ENCODE results near the gene MUSTN1.
A peak's percentile ranks its signal among the peaks of the same experiment; 100 is the strongest.

Gene MUSTN1

DNA sequence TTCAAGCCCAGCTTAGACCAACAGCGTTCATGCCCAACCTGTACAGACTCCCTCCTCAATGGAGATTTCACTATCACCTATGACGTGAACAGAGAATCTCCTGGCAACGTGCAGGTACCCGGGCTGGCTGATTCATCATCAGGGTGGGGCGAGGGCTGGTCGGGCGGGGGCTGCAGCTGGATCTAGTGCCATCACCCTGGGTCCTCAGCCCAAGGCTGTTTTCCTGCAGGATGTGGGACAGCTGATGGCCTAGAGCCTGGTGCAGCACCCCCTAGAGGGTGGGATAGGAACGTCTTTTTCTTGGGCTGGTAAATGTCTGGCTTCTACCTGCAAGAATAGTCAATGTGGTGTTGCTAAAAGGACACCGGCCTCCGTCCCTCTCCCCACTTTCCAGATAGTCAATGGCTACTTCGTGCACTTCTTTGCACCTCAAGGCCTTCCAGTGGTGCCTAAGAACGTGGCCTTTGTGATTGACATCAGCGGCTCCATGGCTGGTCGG, 35.8 kb downstream of the MUSTN1 start:
- Histone ChIP-seq H3K27ac (no peak overlapping the region), H3K27me3 (replicated peaks) (no peaks in the 10 kb centered on the region), H3K4me3 (ENCODE audit: low read depth, low read length) (no peak overlapping the region), H3K36me3 (replicated peaks) (no peaks in the 10 kb centered on the region)
- DNase-seq, result no peak
- TF ChIP-seq, protein P1, sequence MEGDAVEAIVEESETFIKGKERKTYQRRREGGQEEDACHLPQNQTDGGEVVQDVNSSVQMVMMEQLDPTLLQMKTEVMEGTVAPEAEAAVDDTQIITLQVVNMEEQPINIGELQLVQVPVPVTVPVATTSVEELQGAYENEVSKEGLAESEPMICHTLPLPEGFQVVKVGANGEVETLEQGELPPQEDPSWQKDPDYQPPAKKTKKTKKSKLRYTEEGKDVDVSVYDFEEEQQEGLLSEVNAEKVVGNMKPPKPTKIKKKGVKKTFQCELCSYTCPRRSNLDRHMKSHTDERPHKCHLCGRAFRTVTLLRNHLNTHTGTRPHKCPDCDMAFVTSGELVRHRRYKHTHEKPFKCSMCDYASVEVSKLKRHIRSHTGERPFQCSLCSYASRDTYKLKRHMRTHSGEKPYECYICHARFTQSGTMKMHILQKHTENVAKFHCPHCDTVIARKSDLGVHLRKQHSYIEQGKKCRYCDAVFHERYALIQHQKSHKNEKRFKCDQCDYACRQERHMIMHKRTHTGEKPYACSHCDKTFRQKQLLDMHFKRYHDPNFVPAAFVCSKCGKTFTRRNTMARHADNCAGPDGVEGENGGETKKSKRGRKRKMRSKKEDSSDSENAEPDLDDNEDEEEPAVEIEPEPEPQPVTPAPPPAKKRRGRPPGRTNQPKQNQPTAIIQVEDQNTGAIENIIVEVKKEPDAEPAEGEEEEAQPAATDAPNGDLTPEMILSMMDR (IDR thresholded peaks at IDR 0.05; ENCODE audit: low read depth, low read length, missing control alignments), result peak; percentile 71
- in situ Hi-C loops (cut with HindIII; ENCODE audit: low pct_ligation_motif_present, low sequenced_read_pairs), result no loop called here

DNA sequence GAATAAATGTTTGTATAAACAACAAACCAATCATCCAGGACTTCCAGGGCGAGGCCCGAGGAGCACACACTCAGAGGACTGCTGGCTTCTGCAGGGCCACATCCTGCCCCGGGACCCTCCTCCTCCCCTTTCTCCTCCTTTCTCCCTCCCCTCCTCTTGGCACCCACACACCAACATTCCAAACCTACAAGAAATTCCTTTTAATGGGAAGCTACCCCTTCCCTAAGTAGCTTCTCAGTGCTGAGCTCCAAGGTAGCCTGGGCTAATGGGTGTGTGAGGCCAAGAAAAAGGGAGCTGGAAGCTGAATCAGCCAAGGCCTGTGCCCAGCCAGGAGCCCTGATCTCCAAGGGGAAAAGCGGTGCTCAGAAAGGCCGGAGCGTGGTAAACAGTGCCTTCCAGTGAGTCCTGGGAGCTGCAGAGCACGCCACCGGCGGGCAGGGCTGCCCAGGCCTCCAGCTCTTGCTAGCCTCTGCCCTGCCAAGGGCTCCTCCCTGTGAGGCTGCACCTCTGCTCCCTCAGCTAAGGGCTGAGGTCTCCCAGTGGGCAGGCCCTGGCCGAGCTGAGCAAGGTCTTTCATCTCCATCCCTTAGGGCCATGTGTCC, 36.3 kb downstream of the MUSTN1 start:
- no peak for DNase-seq
- TF ChIP-seq, protein P1 (IDR thresholded peaks at IDR 0.05; ENCODE audit: low read depth, low read length, missing control alignments), result no peak
- no peak overlapping the region for H3K4me3 ChIP-seq (ENCODE audit: low read depth, low read length)
- no peak overlapping the region for H3K27ac ChIP-seq
- no peaks in the 10 kb centered on the region for H3K36me3 ChIP-seq (replicated peaks)
- H3K27me3 ChIP-seq (replicated peaks), result no peaks in the 10 kb centered on the region
- in situ Hi-C loops (cut with HindIII; ENCODE audit: low pct_ligation_motif_present, low sequenced_read_pairs), result no loop called here

DNA sequence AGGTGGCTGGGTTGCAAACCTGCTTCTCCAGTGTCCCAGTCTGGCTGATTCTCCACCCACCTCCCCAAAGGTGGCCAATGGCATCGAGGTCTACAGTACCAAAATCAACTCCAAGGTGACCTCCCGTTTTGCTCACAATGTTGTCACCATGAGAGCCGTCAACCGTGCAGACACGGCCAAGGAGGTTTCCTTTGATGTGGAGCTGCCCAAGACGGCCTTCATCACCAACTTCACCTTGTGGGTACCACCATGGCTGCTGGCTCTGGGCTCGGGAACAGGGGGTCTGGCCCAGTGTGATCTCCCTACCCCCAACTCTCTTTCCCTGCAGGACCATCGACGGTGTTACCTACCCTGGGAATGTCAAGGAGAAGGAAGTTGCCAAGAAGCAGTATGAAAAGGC, 38.4 kb downstream of the MUSTN1 start:
- no peak for DNase-seq
- in situ Hi-C loops (cut with HindIII; ENCODE audit: low pct_ligation_motif_present, low sequenced_read_pairs), result no loop called here
- no peak overlapping the region for H3K4me3 ChIP-seq (ENCODE audit: low read depth, low read length)
- TF ChIP-seq, protein P1 (IDR thresholded peaks at IDR 0.05; ENCODE audit: low read depth, low read length, missing control alignments), result no peak
- H3K27ac ChIP-seq, result no peak overlapping the region
- H3K27me3 ChIP-seq (replicated peaks), result no peaks in the 10 kb centered on the region
- H3K36me3 ChIP-seq (replicated peaks), result no peaks in the 10 kb centered on the region

DNA sequence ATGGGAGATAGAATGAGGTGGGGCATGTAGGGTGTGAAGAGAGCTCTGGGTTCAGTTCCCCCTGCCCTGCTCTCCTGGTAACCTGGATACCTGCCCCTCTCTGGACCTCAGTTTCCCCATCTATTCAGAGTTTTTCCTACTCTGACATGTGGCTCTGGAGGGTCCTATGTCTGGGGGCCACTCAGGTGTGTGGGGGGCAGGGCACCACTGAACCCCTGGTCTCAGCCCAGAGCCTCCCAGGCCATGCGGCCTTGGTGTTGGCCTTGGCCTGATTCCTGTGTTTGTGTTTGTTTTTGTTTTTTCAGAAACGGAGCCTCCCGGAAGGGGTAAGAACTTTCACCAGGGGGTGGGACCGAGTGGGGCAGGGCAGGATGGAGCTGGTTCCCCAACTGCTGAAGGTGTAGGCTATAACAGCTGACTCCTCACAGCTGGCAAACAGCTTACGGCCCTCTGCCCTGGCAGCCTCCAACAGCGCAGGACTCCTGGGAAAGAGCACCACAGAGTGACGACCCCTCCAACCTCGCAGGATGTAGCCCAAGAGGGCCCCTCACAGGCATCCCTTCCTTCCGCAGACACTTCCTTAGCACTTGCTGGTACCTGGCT, 39.4 kb downstream of the MUSTN1 start:
- in situ Hi-C loops (cut with HindIII; ENCODE audit: low pct_ligation_motif_present, low sequenced_read_pairs), result no loop called here
- Histone ChIP-seq H3K27me3 (replicated peaks) (no peaks in the 10 kb centered on the region), H3K4me3 (ENCODE audit: low read depth, low read length) (no peak overlapping the region), H3K27ac (no peak overlapping the region), H3K36me3 (replicated peaks) (no peaks in the 10 kb centered on the region)
- DNase-seq, result no peak
- TF ChIP-seq, protein P1 (IDR thresholded peaks at IDR 0.05; ENCODE audit: low read depth, low read length, missing control alignments), result no peak

DNA sequence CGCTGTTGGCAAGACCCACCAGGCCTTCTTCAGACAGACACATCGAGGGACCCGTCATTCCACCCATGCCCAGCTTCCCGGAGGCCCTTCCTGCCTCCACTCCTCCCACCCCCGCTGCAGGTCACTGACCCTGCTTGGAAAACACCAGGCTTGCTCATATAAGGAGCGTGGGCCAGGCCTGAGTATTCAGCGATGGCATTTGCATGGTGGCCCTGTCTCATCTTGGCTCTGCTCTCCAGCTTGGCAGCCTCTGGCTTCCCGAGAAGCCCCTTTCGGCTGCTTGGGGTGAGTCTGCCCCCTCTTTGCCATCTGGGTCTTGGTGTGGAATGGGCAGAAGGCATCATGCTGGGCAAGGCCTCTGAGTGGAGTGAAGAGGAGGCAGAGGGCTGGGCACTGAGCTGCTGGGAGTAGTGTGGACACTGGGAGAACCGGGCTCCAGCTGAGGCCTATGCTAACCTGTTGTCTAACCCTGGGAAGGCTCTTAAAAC, 40.2 kb downstream of the MUSTN1 start, which contains the start of gene ITIH3:
ITIH3 (plus strand) TSS at position 185 of the 488 bp plus-strand sequence; CDS start at position 193, 8 bp downstream.
- Histone ChIP-seq H3K27me3 (replicated peaks) (no peaks in the 10 kb centered on the region), H3K4me3 (ENCODE audit: low read depth, low read length) (no peak within 1 kb of the TSS), H3K36me3 (replicated peaks) (no peaks in the 10 kb centered on the region), H3K27ac (no peak within 1 kb of the TSS)
- TF ChIP-seq, protein P1 (IDR thresholded peaks at IDR 0.05; ENCODE audit: low read depth, low read length, missing control alignments), result no peak
- in situ Hi-C loops (cut with HindIII; ENCODE audit: low pct_ligation_motif_present, low sequenced_read_pairs), result no loop called here
- DNase-seq, result peak; percentile 6

Measured in brain microvascular endothelial cell (primary cell).